BJ (cell line): ENCODE results near the gene KLK10. TPM values are rescaled to one million over a fixed set of nuclear protein-coding genes. Genes with fewer than 3 reads are reported as not detected.
"Not testable (repeated sequence)": the region's sequence is repeated elsewhere in the genome, so short reads cannot be mapped to it uniquely, and the experiment has no call there.

Experiments
- CTCF ChIA-PET: fragments of 350-600 bp; formaldehyde crosslinking; extraction: SDS; loops from one replicate; lab custom pipeline; 2021; ENCODE audit warnings: antibody characterized with exemption, inconsistent platforms; lab: Yijun Ruan, JAX
- POLR2A ChIA-PET: fragments of 300-600 bp; sonication (Branson Sonifier 250); formaldehyde crosslinking; extraction: SDS; loops from one replicate; lab custom pipeline; 2021; ENCODE audit warnings: antibody characterized with exemption; lab: Charles Lee
- DNase-seq: peaks from one replicate; pipeline ENCODE4 v3.0.0-alpha.2; 2011; ENCODE audit warnings: low read depth
- H3K27me3 ChIP-seq: 2 replicates; pipeline ENCODE4 v1.6.0; 2011; ENCODE audit warnings: low read length; ENCODE audit not compliant: control insufficient read depth, insufficient read depth
- H3K36me3 ChIP-seq: 2 replicates; pipeline ENCODE4 v1.5.1; 2011; ENCODE audit warnings: low read length; ENCODE audit not compliant: control insufficient read depth, insufficient read depth
- H3K4me3 ChIP-seq: 2 replicates; pipeline ENCODE4 v1.5.1; 2011; ENCODE audit warnings: low read depth, mild to moderate bottlenecking, control low read depth, low read length
- polyA plus RNA-seq: library from polyadenylated mRNA; depleted of rRNA; stranded (reverse); fragments of >200 nt; gene quantifications from 2 replicates; pipeline ENCODE4 v1.2.3, GENCODE V29; 2011
- TF ChIP-seq, protein P1 (sequence below): IDR thresholded peaks from 2 replicates; pipeline ENCODE4 v1.5.1; 2011; ENCODE audit warnings: low read depth, mild to moderate bottlenecking, control low read depth, inconsistent platforms, low read length, moderate library complexity; ENCODE audit not compliant: insufficient read depth

KLK10 gene
- polyA plus RNA-seq, 1 experiment: not detected

DNA sequence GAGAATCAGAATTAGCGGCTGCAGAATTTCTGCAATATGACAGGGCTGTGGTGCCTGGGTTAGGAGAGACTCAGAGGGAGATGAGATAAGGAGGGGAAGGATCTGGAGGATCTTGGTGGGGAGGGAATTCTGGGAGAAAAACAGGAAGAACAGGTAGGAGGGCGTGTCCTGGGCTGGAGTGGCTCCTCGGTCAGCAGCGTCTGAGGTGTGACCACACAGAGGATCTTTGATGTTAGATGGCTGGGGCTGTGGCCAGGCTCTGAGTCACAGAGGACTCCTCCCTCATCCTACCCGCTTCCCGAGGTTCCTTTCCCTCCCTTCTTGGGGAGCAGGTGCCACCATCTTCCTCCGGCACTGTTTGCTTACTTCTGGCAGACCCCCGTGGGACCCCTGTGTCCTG is 43.7 kb downstream of the KLK10 start:
- ChIA-PET CTCF (no interaction called here), POLR2A (no interaction called here)
- H3K27me3 ChIP-seq: no peaks in the 10 kb centered on the region
- no peak overlapping the region for H3K4me3 ChIP-seq
- TF ChIP-seq, protein P1, sequence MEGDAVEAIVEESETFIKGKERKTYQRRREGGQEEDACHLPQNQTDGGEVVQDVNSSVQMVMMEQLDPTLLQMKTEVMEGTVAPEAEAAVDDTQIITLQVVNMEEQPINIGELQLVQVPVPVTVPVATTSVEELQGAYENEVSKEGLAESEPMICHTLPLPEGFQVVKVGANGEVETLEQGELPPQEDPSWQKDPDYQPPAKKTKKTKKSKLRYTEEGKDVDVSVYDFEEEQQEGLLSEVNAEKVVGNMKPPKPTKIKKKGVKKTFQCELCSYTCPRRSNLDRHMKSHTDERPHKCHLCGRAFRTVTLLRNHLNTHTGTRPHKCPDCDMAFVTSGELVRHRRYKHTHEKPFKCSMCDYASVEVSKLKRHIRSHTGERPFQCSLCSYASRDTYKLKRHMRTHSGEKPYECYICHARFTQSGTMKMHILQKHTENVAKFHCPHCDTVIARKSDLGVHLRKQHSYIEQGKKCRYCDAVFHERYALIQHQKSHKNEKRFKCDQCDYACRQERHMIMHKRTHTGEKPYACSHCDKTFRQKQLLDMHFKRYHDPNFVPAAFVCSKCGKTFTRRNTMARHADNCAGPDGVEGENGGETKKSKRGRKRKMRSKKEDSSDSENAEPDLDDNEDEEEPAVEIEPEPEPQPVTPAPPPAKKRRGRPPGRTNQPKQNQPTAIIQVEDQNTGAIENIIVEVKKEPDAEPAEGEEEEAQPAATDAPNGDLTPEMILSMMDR: no peak
- H3K36me3 ChIP-seq: no peaks in the 10 kb centered on the region
- DNase-seq: no peak

DNA sequence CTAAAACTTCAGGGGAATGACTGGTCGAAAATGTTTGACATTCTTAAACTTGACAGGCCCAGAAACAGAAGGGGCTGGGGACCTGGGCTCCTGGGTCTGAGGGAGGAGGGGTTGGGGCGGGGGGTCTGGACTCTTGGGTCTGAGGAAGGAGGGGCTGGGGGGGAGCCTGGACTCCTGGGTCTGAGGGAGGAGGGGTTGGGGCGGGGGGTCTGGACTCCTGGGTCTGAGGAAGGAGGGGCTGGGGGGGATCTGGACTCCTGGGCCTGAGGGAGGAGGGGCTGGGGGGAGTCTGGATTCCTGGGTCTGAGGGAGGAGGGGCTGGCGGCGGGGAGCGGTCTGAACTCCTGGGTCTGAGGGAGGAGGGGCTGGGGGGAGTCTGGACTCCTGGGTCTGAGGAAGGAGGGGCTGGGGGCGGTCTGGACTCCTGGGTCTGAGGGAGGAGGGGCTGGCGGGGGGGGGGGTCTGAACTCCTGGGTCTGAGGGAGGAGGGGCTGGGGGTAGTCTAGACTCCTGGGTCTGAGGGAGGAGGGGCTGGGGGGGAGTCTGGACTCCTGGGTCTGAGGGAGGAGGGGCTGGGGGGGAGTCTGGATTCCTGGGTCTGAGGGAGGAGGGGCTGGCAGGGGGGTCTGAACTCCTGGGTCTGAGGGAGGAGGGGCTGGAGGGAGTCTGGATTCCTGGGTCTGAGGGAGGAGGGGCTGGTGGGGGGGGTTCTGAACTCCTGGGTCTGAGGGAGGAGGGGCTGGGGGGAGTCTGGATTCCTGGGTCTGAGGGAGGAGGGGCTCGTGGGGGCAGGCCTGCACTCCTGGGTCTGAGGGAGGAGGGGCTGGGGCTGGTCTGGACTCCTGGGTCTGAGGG is 44.6 kb downstream of the KLK10 start:
- H3K36me3 ChIP-seq: no peaks in the 10 kb centered on the region
- H3K4me3 ChIP-seq: no peak overlapping the region
- CTCF ChIA-PET: no interaction called here
- POLR2A ChIA-PET: no interaction called here
- no peaks in the 10 kb centered on the region for H3K27me3 ChIP-seq
- no peak for DNase-seq
- TF ChIP-seq, protein P1: no peak

DNA sequence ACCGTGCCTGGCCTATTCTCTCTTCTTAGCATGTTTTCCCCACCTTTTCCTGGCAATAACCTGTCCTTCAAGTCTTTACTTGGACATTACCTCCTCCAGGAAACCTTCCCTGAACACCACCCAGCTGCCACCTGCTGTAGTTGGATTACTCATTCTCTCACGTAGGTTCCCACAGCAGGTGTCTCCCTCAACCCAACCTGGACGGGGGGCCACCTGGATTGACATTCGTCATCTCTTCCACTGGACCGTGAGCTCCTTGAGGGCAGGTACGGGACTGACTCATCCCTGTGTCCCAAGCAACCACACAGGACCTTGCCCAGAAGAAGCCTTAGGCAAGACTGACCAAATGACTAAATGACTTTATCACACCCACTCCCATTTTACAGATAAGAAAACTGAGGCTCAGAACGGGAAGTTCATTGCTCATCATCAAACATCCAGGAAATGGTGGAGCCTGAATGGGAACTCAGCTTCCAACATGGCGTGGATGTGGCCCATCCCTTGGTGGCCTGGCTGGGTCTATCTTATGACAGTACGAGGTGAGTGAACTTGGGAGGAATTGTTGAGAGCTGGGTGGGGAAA is 46.6 kb downstream of the KLK10 start:
- no peaks in the 10 kb centered on the region for H3K27me3 ChIP-seq
- H3K4me3 ChIP-seq: no peak overlapping the region
- DNase-seq: no peak
- POLR2A ChIA-PET: no interaction called here
- no peaks in the 10 kb centered on the region for H3K36me3 ChIP-seq
- TF ChIP-seq, protein P1: no peak
- CTCF ChIA-PET: no interaction called here

DNA sequence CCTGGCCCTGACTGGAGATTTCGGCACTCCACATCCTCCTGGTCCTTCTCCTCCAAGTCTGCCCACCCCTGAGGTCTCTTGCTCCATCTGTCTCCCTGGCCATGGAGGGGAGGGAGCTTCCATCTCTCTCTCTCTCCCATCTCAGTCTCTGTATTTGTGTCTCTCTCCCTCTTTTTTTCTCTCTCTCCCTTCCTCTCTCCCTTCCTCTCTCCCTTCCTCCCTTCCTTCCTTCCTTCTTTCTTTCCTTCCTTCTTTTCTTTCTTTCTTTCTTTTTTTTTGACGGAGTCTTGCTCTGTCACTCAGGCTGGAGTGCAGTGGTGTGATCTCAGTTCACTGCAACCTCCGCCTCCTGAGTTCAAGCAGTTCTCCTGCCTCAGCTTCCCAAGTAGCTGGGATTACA is 49.7 kb downstream of the KLK10 start:
- H3K4me3 ChIP-seq, H3K27me3 ChIP-seq, DNase-seq, H3K36me3 ChIP-seq, POLR2A ChIA-PET, CTCF ChIA-PET: not testable (repeated sequence)

DNA sequence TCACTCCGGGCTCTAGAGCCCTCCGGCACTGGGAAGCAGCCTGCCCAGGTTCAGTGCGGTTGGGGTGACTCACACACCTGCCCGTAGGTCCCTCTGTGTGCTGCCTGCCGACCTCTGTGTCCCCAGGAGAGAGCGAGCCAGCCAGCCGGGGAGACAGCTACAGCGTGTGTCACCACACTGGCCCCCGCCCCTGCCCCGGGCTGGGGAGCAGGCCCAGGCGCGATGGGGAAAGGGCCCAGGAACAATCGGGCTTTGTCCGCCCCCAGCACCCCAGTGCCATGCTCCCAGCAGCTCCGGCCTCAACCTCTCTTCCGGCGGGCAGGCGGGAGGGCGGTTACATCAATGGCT is 50.1 kb downstream of the KLK10 start, which contains the start of gene KLK6:
KLK6 (minus strand) TSS at position 179 of the 348 bp plus-strand sequence. CDS start 1,487 bp downstream, outside the sequence.
- POLR2A ChIA-PET: no interaction called here
- TF ChIP-seq, protein P1: no peak
- Histone ChIP-seq H3K4me3 (no peak within 1 kb of the TSS), H3K27me3 (no peaks in the 10 kb centered on the region), H3K36me3 (no peaks in the 10 kb centered on the region)
- CTCF ChIA-PET: no interaction called here
- no peak for DNase-seq
